ENCODE results near the gene PREPL.

Gene PREPL

GRCh38 chr2:44295633-44296359 lies 65.5 kb downstream of the PREPL start:
- no peak overlapping the region for H2AFZ ChIP-seq (ENCODE audit: low read depth, low read length, severe bottlenecking)
- no peak overlapping the region for H3K4me2 ChIP-seq (ENCODE audit: low read depth, low read length, poor library complexity, severe bottlenecking)
- no peak for TF ChIP-seq CTCF (IDR thresholded peaks at IDR 0.05; ENCODE audit: insufficient read depth, low read length, poor library complexity, severe bottlenecking)
- no peak for TF ChIP-seq EZH2phosphoT487 (conservative IDR thresholded peaks at IDR 0.05; ENCODE audit: low read length)

GRCh38 chr2:44295113-44295512 lies 66.2 kb downstream of the PREPL start:
- H3K9me2 ChIP-seq (replicated peaks; ENCODE audit: insufficient read depth, low read length) = no peaks in the 10 kb centered on the region
- no peak overlapping the region for H3K4me2 ChIP-seq (ENCODE audit: low read depth, low read length, poor library complexity, severe bottlenecking)
- no peak overlapping the region for H3K4me3 ChIP-seq (ENCODE audit: insufficient read depth, low read length, poor library complexity, severe bottlenecking)
- no peak overlapping the region for H3K9ac ChIP-seq (ENCODE audit: low read length)
- H3K79me2 ChIP-seq (ENCODE audit: insufficient read depth, low read length) = no peaks in the 10 kb centered on the region
- H4K20me1 ChIP-seq (ENCODE audit: low read depth, low read length) = no peaks in the 10 kb centered on the region
- no peak overlapping the region for H2AFZ ChIP-seq (ENCODE audit: low read depth, low read length, severe bottlenecking)
- 0 out of 2 replicates have a peak, but pooled peaks cover 2% of the 10 kb centered on the region for H3K27me3 ChIP-seq (ENCODE audit: low read length)
- no peak overlapping the region for H3K27ac ChIP-seq (ENCODE audit: low read depth, low read length)
- no peaks in the 10 kb centered on the region for H3K36me3 ChIP-seq (ENCODE audit: low read length)
- no peaks in the 10 kb centered on the region for H3F3A ChIP-seq (ENCODE audit: insufficient read depth)
- no peaks in the 10 kb centered on the region for H3K9me3 ChIP-seq (ENCODE audit: insufficient read depth, low read length)
- TF ChIP-seq CTCF (IDR thresholded peaks at IDR 0.05; ENCODE audit: insufficient read depth, low read length, poor library complexity, severe bottlenecking) (no peak), EZH2phosphoT487 (conservative IDR thresholded peaks at IDR 0.05; ENCODE audit: low read length) (no peak)

More at GRCh38 chr2:44295633-44296359, 65.5 kb downstream of the PREPL start:
- H3K27me3 ChIP-seq (ENCODE audit: low read length) = 0 out of 2 replicates have a peak, but pooled peaks cover 2% of the 10 kb centered on the region
- no peak overlapping the region for H3K4me3 ChIP-seq (ENCODE audit: insufficient read depth, low read length, poor library complexity, severe bottlenecking)
- no peak overlapping the region for H3K27ac ChIP-seq (ENCODE audit: low read depth, low read length)
- no peaks in the 10 kb centered on the region for H3K36me3 ChIP-seq (ENCODE audit: low read length)
- H3K9ac ChIP-seq (ENCODE audit: low read length) = no peak overlapping the region
- no peaks in the 10 kb centered on the region for H3K79me2 ChIP-seq (ENCODE audit: insufficient read depth, low read length)
- no peaks in the 10 kb centered on the region for H3F3A ChIP-seq (ENCODE audit: insufficient read depth)
- H4K20me1 ChIP-seq (ENCODE audit: low read depth, low read length) = no peaks in the 10 kb centered on the region
- no peaks in the 10 kb centered on the region for H3K9me2 ChIP-seq (replicated peaks; ENCODE audit: insufficient read depth, low read length)
- no peaks in the 10 kb centered on the region for H3K9me3 ChIP-seq (ENCODE audit: insufficient read depth, low read length)

GRCh38 chr2:44291281-44292248 lies 69.7 kb downstream of the PREPL start:
- H3K9me3 ChIP-seq (ENCODE audit: insufficient read depth, low read length) = no peaks in the 10 kb centered on the region
- no peaks in the 10 kb centered on the region for H3F3A ChIP-seq (ENCODE audit: insufficient read depth)
- no peaks in the 10 kb centered on the region for H4K20me1 ChIP-seq (ENCODE audit: low read depth, low read length)
- H3K27ac ChIP-seq (ENCODE audit: low read depth, low read length) = no peak overlapping the region
- H3K9me2 ChIP-seq (replicated peaks; ENCODE audit: insufficient read depth, low read length) = no peaks in the 10 kb centered on the region
- 0 out of 2 replicates have a peak, but pooled peaks cover 2% of the 10 kb centered on the region for H3K27me3 ChIP-seq (ENCODE audit: low read length)
- H3K79me2 ChIP-seq (ENCODE audit: insufficient read depth, low read length) = no peaks in the 10 kb centered on the region
- TF ChIP-seq EZH2phosphoT487 (conservative IDR thresholded peaks at IDR 0.05; ENCODE audit: low read length) (no peak), CTCF (IDR thresholded peaks at IDR 0.05; ENCODE audit: insufficient read depth, low read length, poor library complexity, severe bottlenecking) (no peak)
- no peak overlapping the region for H3K9ac ChIP-seq (ENCODE audit: low read length)
- H3K36me3 ChIP-seq (ENCODE audit: low read length) = no peaks in the 10 kb centered on the region
- no peak overlapping the region for H3K4me3 ChIP-seq (ENCODE audit: insufficient read depth, low read length, poor library complexity, severe bottlenecking)
- no peak overlapping the region for H2AFZ ChIP-seq (ENCODE audit: low read depth, low read length, severe bottlenecking)
- no peak overlapping the region for H3K4me2 ChIP-seq (ENCODE audit: low read depth, low read length, poor library complexity, severe bottlenecking)

Measured in SU-DHL-6 (cell line).